Mucosa of rectum (tissue), 2 donors: ENCODE measurements around the gene CHD1.
A peak's percentile ranks its signal among the peaks of the same experiment; 100 is the strongest.

Experiments
- H3K27ac ChIP-seq, 2 donors: one replicate each; pipeline ENCODE4 v1.7.0; 2013; ENCODE audit warnings: inconsistent platforms in 2 of 2, low read depth in 2 of 2, low read length in 2 of 2
- H3K27me3 ChIP-seq, 2 donors: one replicate each; pipeline ENCODE4 v1.7.0; 2013; ENCODE audit warnings: low read length in 2 of 2; ENCODE audit not compliant: control insufficient read depth in 2 of 2, insufficient read depth in 2 of 2
- H3K36me3 ChIP-seq, 2 donors: one replicate each; pipeline ENCODE4 v1.7.0; 2013; ENCODE audit warnings: low read length in 2 of 2; ENCODE audit not compliant: control insufficient read depth in 2 of 2, insufficient read depth in 2 of 2
- H3K4me1 ChIP-seq, 2 donors: one replicate each; pipeline ENCODE4 v1.7.0; 2013; ENCODE audit warnings: low read length in 2 of 2, mild to moderate bottlenecking in 1 of 2; ENCODE audit not compliant: control insufficient read depth in 2 of 2, insufficient read depth in 2 of 2
- H3K4me3 ChIP-seq, 2 donors: one replicate each; pipeline ENCODE4 v1.7.0; 2013; ENCODE audit warnings: low read length in 2 of 2
- H3K9ac ChIP-seq, 2 donors: one replicate each; pipeline ENCODE4 v1.7.0; 2013; ENCODE audit warnings: low read length in 2 of 2, low read depth in 1 of 2, mild to moderate bottlenecking in 1 of 2
- H3K9me3 ChIP-seq, 2 donors: one replicate each; pipeline ENCODE4 v1.7.0; 2013; ENCODE audit warnings: low read length in 2 of 2; ENCODE audit not compliant: control insufficient read depth in 2 of 2
- donor health status: healthy.
- donor health status: Normal muscosa, but diverticular disease.

CHD1 gene

GRCh38 chr5:98865690-98866089 is 63.1 kb downstream of the CHD1 start:
- Histone ChIP-seq H3K4me3 (no peak overlapping the region), H3K4me1 (no peaks in the 10 kb centered on the region), H3K27me3 (no peaks in the 10 kb centered on the region), H3K9ac (no peak overlapping the region), H3K9me3 (no peaks in the 10 kb centered on the region), H3K36me3 (peaks cover 62 to 65% of the 10 kb centered on the region in 2 donors), H3K27ac (no peak overlapping the region)

DNA sequence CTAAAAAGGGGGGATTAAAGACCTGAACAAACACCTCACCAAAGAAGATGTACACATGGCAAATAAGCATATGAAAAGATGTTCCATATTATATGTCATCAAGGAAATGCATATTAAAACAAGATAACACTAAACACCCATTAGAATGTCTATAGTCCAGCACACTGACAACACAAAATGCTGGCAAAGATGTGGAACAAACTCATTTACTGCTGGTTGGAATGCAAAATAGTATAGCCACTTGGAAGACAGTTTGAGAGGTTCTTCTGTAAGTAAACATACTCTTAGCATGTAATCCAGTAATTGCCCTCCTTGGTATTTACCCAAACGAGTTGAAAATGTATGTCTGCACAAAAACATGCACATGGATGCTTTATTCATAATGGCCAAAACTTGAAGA is 81.8 kb downstream of the CHD1 start:
- H3K4me3 ChIP-seq, result no peak overlapping the region
- no peaks in the 10 kb centered on the region for H3K36me3 ChIP-seq
- no peaks in the 10 kb centered on the region for H3K27me3 ChIP-seq
- H3K4me1 ChIP-seq, result no peaks in the 10 kb centered on the region
- no peak overlapping the region for H3K27ac ChIP-seq
- no peak overlapping the region for H3K9ac ChIP-seq
- peaks cover 0 to 3% of the 10 kb centered on the region in 2 donors for H3K9me3 ChIP-seq

DNA sequence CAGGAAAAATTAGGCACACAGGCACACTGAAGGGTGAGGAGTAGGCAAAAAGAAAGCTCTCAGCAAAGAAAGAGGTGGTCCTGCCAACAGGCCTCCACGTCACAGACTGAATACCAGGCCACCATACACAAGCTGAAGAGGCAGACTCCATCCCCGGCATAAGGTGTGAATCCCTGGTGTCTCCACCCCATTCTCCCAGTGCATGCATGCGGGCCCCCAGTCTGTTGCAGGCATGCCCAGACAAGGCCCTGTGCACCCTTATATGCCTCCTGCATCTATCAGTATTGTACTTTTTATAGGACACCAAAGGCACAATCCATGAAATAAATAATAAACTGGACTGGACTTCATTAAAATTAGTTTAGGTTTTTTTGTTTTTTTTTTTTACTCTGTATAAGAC is 82.3 kb downstream of the CHD1 start:
- Histone ChIP-seq H3K36me3 (no peaks in the 10 kb centered on the region), H3K4me1 (no peaks in the 10 kb centered on the region), H3K9me3 (peaks cover 0 to 3% of the 10 kb centered on the region in 2 donors), H3K4me3 (no peak overlapping the region), H3K27me3 (no peaks in the 10 kb centered on the region), H3K9ac (no peak overlapping the region), H3K27ac (no peak overlapping the region)

GRCh38 chr5:98845878-98846277 is 82.9 kb downstream of the CHD1 start:
- Histone ChIP-seq H3K36me3 (no peaks in the 10 kb centered on the region), H3K27ac (no peak overlapping the region)

DNA sequence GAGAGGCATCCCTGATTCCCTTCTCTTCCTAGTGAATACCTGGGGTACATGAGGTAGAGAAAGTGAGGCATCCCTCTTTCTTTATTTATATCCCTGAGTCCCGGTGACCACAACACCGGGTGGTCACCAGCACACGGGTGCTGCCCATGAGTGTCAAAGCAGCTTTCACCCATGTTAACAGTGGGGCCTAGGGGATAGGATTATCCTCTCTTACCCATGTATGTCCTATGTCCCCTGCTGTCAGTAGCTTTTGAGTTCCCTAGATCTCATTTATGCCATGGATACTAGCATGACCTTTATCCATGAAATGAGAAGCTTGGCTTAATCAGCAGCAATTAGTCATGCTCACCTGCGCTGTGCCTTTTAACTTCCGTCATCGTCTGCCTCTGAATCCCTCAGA is 83.9 kb downstream of the CHD1 start:
- Histone ChIP-seq H3K9me3 (peaks cover 0 to 3% of the 10 kb centered on the region in 2 donors), H3K27ac (no peak overlapping the region), H3K9ac (no peak overlapping the region), H3K4me1 (no peaks in the 10 kb centered on the region), H3K36me3 (no peaks in the 10 kb centered on the region), H3K4me3 (no peak overlapping the region), H3K27me3 (no peaks in the 10 kb centered on the region)

More at GRCh38 chr5:98845878-98846277, 82.9 kb downstream of the CHD1 start:
- H3K4me1 ChIP-seq, result no peaks in the 10 kb centered on the region
- no peaks in the 10 kb centered on the region for H3K27me3 ChIP-seq
- peaks cover 0 to 3% of the 10 kb centered on the region in 2 donors for H3K9me3 ChIP-seq
- H3K4me3 ChIP-seq, result no peak overlapping the region
- H3K9ac ChIP-seq, result no peak overlapping the region

DNA sequence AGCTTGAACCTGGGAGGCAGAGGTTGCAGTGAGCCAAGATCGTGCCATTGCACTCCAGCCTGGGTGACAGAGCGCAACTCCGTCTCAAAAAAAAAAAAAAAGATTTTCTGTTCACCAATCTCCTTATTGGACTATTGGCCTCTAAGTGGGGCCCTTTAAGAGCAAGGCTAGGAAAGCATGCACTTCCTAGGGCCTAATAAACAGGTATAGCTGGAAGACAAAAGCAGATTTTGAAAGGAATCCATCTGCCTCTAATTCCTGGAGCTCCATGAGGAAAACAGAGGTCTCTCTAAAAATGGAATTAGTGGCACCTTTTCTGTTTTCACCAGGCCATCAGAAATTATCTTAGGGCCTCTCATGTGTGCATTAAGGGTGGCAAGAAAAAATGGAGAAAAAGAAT is 85.3 kb downstream of the CHD1 start:
- Histone ChIP-seq H3K9me3 (peaks cover 0 to 3% of the 10 kb centered on the region in 2 donors), H3K4me3 (no peak overlapping the region), H3K36me3 (no peaks in the 10 kb centered on the region), H3K27me3 (no peaks in the 10 kb centered on the region), H3K4me1 (no peaks in the 10 kb centered on the region), H3K27ac (no peak overlapping the region), H3K9ac (no peak overlapping the region)

DNA sequence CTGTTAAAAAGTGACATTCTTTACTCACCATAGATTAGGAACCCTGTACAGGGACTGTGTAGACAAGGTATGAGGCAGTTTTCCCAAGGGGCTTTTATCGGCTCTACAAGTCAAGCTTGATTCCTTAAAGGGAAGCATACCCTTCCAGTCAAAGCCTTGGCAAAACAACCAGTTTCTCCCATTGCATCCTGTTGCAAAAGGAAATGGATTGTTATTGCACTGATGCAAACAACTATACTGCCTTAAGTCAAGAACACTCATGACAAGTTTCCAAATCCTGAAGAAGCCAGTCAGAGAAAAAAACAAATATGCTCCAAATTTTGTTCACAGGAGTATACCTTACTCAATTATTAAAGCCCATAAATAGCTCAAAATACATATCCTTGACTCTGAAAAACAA is 87.9 kb downstream of the CHD1 start:
- H3K9ac ChIP-seq, result no peak overlapping the region
- no peaks in the 10 kb centered on the region for H3K36me3 ChIP-seq
- H3K27me3 ChIP-seq, result no peaks in the 10 kb centered on the region
- no peak overlapping the region for H3K27ac ChIP-seq
- no peak overlapping the region for H3K4me3 ChIP-seq
- no peaks in the 10 kb centered on the region for H3K4me1 ChIP-seq
- H3K9me3 ChIP-seq, result peaks cover 0 to 3% of the 10 kb centered on the region in 2 donors

GRCh38 chr5:98839469-98840383 is 89.1 kb downstream of the CHD1 start:
- no peak overlapping the region for H3K27ac ChIP-seq
- H3K4me1 ChIP-seq, result no peaks in the 10 kb centered on the region
- peaks cover 0 to 3% of the 10 kb centered on the region in 2 donors for H3K9me3 ChIP-seq
- no peaks in the 10 kb centered on the region for H3K36me3 ChIP-seq
- no peak overlapping the region for H3K9ac ChIP-seq
- H3K27me3 ChIP-seq, result no peaks in the 10 kb centered on the region
- H3K4me3 ChIP-seq, result peak overlapping the region; percentile 6 to 23

DNA sequence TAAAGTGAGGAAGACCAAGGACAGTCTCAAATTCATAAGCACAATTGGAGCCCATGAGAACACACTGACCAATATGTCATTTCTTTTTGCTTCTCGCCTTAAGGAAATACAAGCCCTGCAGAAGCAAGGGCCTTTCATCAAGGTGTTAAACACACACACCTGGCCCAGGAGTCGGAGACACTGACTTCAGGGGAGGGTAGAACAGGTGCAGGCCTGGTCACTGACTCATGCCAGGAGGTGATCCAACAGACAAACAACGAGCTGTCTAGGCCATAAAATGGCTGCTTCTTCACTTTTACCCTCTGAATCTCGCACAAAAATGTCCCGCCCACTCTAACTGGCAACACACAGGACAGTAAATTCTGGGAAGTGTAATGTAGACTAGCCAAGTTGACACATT is 92.6 kb downstream of the CHD1 start:
- H3K4me3 ChIP-seq, result no peak overlapping the region
- no peak overlapping the region for H3K27ac ChIP-seq
- H3K36me3 ChIP-seq, result no peaks in the 10 kb centered on the region
- no peaks in the 10 kb centered on the region for H3K27me3 ChIP-seq
- no peaks in the 10 kb centered on the region for H3K4me1 ChIP-seq
- no peak overlapping the region for H3K9ac ChIP-seq
- no peaks in the 10 kb centered on the region for H3K9me3 ChIP-seq

DNA sequence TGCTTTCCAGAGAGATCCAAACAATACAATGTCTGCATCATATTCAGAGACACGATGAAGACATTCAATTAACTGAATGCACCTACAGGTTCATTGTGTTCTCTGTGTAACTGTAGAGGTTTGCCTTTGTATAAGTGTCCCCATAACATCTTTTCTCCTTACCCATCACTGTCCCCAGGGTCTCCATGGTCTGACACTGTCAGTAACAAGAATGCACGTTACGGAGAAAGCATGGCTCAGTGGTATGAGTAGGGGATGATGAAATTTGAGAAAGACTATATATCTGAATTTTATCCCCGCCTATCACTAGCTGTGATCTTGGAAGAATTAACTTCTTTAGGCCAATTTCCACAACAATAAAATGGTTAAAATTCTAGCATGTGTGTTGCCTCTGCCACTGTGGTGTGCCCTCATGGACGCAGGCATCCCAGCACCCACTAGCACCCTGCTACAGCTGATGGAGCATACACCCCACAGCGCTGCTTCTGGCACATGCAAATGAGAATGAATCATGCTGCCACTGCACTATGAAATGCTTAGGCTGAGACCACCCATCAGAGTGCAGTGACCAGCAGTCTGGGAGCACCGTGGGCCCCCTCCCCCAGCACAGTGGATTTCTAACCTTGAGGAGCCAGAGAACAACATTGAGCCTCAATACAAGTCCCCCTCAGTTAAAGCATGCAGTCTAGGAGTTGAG is 101.1 kb downstream of the CHD1 start:
- Histone ChIP-seq H3K9ac (no peak overlapping the region), H3K9me3 (no peaks in the 10 kb centered on the region), H3K4me1 (no peaks in the 10 kb centered on the region), H3K27ac (no peak overlapping the region), H3K27me3 (no peaks in the 10 kb centered on the region), H3K36me3 (no peaks in the 10 kb centered on the region), H3K4me3 (no peak overlapping the region)
